Transverse colon (tissue), 3 donors: ENCODE results near the gene TANK.

Experiments used
- POLR2A ChIP-seq: fragments of 450-650 bp; IDR thresholded peaks from one replicate; pipeline ENCODE4 v1.6.1; 2016; ENCODE audit warnings: antibody characterized with exemption, mild to moderate bottlenecking, moderate library complexity
- TF ChIP-seq, protein P1 (sequence below), 5 experiments: fragments of 200-600 bp in 3 of 5; fragments of 450-650 bp in 2 of 5; sonication (generic) in 3 of 5; IDR thresholded peaks; 1 replicate in 2 of 5; 2 replicates in 3 of 5; pipeline ENCODE4 v1.5.1; 2016 to 2017; ENCODE audit warnings: antibody characterized with exemption in 5 of 5, inconsistent platforms in 3 of 5, mild to moderate bottlenecking in 2 of 5, moderate library complexity in 1 of 5

DNA sequence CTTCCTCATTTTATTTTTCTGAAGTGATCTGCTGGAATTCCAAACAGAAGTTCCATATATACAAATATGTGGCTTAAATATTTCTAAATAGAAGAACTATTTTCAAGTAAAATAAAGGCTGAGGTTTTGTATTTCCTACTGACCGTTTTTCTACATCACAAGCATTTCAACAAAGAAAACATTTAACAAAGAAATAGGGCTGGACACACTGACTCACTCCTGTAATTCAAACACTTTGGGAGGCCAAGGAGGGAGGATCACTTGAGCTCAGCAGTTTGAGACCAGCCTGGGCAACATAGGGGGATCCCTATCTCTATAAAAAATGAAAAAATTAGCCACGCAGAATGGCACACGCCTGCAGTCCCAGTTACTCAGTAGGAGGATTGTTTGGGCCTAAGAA, 44.6 kb downstream of the TANK start:
- TF ChIP-seq POLR2A: no peak
- TF ChIP-seq, protein P1, sequence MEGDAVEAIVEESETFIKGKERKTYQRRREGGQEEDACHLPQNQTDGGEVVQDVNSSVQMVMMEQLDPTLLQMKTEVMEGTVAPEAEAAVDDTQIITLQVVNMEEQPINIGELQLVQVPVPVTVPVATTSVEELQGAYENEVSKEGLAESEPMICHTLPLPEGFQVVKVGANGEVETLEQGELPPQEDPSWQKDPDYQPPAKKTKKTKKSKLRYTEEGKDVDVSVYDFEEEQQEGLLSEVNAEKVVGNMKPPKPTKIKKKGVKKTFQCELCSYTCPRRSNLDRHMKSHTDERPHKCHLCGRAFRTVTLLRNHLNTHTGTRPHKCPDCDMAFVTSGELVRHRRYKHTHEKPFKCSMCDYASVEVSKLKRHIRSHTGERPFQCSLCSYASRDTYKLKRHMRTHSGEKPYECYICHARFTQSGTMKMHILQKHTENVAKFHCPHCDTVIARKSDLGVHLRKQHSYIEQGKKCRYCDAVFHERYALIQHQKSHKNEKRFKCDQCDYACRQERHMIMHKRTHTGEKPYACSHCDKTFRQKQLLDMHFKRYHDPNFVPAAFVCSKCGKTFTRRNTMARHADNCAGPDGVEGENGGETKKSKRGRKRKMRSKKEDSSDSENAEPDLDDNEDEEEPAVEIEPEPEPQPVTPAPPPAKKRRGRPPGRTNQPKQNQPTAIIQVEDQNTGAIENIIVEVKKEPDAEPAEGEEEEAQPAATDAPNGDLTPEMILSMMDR (IDR thresholded peaks at IDR 0.05): no peak
